ENCODE results near the gene HHAT.
"Not testable (repeated sequence)": the region's sequence is repeated elsewhere in the genome, so short reads cannot be mapped to it uniquely, and the experiment has no call there.

The HHAT gene

DNA sequence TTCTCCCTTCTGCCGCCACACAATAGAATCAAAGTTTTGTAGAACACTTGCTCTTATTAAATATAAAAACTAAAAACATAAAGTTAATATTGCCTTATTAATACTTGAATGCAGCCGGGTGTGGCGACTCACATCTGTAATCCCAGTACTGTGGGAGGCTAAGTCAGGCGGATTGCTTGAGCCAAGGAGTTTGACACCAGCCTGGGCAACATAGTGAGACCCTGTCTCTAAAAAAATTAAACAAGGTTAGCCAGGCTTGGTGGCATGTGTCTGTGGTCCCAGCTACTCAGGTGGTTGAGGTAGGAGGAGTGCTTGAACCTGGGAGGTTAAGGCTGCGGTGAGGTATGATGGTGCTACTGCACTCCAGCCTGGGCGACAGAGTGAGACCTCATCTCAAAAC is 13.2 kb upstream of the HHAT start:
- no peak for DNase-seq

DNA sequence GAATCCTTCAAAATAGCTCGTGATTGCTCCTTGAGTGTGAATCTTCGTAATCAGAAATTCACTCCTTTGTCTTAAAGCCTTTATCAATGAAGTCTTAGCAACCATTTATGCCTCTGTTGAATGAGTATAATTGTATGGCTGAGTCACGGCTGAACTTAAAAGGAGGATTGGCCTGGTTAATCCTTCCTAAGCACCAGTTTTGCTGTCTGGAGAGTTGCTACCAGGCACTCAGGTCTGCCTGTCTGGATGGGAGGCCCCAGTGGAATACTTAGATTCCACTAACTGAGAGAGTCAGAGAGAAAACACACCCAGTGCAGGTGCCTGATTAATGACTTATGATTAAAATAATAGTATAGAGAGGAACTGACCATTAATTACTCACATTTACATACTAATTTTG is 7.6 kb upstream of the HHAT start:
- no peak for DNase-seq

DNA sequence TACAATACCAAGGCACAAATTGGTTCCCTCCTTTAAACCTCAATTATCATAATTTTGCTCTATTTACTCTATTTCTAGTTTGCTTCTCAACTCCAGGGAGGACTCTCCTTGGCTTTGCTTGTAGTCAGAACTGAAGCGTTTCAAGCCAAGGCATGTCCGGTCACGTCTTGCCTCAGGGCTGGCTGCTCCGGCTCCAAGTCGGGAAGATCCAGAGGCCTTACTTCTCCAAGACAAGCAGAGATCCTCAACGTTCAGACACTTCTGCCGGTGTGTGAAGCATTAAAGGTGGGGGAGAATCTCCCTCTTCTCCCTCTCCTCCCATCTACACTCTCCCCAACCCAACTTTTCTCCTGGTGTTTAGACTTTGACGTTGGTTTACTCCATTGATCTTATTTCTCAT is 7.2 kb upstream of the HHAT start:
- no peak for DNase-seq

DNA sequence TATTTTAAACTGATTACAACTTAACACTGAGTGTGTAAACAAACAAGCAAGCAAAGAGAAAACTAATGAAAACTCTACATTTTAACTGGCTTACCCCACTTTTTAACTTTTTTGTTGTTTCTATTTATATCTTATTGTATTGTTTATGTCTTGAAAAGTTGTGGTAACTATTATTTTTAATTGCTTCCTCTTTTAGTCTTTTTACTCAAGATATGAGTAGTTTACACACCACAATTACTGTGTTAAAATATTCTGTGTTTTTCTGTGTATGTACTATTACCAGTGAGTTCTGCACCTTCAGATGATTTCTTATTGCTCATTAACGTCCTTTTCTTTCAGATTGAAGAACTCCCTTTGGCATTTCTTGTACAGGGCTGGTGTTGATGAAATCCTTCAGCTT is 4.7 kb upstream of the HHAT start:
- DNase-seq, result no peak

DNA sequence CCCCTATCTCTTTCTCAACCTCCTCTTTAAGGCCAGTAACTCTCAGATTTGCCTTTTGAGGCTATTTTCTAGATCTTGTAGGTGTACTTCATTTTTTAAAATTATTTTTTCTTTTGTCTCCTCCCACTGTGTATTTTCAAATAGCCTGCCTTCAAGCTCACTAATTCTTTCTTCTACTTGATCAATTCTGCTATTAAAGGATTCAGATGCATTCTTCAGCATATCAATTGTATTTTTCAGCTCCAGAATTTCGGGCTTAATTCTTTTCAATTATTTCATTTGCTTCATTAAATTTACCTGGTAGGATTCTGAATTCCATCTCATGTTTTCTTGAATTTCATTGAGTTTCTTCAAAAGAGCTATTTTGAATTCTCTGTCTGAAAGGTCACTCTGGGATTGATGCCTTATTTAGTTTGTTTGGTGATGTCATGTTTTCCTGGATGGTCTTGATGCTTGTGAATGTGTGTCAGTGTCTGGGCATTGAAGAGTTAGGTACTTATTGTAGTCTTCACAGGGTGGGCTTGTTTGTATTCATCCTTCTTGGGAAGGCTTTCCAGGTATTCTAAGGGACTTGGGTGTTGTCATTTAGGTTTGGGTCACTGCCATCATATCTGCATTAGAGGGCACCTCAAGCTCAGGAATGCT is 3.6 kb upstream of the HHAT start:
- no peak for DNase-seq

DNA sequence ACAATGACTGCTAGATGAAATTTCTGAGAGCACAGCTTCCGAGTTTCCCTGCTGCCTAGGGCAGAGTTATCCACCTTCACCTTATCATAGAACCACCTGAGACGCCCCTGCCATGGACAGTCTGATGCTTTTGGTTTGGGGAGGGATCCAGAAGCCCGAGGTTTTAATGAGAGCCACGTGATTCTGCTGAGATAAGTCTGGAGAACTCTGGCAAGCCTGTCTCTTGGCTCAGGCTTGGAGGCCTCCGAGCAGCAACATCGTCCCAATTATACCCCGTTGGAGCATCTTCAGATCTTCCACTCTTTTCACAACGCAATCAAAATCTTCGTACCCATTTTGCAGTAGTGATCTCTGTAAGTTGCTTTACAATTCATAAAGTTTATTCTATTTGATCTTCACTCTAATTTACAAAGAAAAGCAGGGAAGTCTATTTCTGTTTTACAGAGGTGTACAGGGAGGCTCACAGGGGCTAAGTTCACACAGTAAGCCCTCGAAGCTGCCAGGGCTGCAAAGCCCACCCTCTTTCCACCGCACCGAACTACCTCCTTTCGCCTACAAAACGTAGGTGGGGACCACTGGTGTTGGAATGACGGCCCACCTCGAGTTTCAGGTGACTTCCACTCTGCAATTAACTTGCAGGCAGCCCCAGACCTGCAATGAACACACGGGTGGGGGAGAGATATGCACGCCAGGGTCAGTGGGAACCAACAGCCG is 513 bp upstream of the HHAT start:
- no peak for DNase-seq

DNA sequence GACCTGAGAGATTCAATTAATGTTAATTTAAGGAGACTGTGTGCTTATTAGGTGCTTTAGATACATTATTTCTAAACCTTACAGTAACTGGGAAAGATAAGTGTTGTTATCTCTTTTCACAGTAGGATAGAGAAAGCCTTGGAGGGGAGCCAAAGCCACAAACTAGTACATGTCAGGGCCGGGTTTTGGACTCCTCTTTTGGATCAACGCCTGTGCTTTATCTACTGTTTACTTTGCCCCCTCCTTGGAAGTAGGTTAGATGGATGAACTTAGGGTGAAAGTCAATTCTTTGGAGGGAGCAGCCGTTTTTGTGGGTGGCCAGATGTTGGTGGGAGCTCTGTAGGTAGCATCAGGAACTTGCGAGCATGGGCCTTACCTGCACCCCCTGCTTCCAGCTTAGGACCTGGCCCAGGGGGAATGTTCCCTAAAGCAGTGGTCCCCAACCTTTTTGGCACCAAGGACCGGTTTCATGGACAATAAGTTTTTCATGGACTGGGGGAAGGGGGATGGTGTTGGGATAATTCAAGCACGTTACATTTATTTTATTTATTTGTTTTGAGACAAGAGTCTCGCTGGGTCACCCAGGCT is 1.7 kb downstream of the HHAT start:
- DNase-seq, result no peak

DNA sequence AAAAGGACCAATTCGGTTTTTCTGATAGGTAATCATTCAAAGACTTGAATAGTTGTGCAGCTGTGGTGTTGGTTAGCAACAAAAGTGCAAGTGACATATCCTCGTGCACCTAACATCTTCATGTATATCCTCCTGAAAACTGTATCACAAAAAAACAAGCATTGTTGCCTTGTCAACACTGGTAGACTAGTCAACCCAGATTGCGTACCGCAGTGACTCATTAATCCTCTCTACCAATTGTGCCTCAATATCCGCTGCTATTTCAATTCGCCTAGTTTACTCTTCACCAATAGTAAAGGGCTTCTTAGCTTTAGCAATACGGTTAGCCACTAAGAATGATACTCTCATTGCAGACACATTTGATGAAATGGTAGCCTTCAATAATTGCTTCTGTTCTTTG is 3.5 kb downstream of the HHAT start:
- DNase-seq, result no peak

DNA sequence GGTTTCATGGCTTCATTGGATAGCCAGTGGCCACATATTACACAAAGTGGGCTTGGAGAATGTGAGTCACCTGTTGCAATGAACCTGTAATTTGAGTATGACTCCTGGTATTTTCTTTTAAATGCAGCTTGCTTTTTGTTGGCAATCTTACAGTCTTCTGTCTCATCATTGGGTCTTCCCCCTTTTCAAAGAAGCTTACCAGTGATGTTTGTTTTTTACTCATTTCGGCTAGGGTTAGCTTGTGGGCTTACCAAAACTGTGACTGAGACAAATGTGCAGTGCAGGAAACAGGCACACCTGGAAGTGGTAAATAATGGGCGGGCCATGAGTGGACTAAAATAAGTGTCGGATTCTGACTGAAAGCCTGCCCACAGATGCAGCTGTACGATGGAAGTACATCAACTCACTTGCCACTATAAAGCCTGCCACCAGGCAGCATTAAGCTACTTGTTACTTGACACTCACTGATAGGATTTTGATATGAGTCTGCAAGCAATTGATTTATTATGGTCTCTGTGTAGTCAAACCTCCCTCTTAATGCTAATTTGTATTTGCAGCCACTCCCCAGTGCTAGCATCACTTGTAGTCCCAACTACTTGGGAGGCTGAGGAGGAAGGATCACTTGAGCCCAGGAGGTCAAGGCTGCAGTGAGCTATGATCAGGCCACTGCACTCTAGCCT is 4.2 kb downstream of the HHAT start:
- DNase-seq, result peak; percentile 68

DNA sequence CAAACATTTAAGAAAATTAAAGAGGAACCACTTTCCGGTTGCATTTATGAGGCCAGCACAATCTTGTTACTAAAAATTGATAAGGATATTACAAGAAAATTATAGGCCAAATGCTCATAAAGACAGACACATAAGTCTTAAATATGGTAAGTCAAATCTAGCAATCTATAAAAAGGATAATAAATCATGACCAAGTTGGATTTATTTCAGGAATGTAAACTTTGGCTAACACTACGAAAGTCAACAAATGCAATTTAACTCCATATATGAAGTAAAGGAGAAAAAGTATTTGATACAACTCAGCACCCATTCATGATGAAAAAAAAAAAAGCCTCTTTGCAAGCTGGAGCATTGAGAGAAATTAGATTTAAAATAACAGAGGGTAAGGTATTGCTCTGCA is 6.3 kb downstream of the HHAT start:
- no peak for DNase-seq

DNA sequence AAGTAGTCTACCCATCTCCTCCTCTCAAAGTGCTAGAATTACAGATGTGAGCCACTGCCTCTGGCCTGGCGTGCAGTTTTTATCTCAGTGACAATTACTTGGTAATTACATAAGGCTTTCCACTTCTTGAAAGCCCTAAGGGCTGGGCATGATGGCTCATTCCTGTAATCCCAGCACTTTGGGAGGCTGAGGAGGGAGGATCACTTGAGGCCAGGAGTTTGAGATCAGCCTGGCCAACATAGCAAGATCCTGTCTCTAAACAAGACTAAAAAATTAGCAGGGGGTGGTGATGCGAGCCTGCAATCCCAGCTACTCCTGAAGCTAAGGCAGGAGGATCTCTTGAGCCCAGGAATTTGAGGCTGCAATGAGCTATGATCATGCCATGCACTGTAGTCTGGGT is 7.7 kb downstream of the HHAT start:
- DNase-seq, result no peak

DNA sequence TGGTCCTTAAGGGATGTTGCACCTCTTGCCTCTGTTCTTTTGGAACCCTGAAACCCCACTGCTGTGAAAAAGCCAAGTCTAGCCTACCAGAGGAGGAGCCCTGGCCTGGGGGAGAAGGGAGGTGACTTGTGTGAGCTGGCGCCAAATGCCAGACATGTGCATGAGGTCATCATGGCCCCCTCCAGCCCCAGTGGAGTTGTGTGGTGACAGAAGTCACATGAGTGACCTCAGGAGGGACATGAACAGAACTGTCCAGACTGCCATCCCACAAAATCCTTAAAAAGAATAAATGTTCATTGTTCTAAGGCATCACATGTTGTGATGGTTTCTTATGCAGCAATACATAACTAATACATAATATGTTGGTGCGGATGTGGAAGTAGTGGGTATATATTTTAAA is 10.8 kb downstream of the HHAT start:
- no peak for DNase-seq

DNA sequence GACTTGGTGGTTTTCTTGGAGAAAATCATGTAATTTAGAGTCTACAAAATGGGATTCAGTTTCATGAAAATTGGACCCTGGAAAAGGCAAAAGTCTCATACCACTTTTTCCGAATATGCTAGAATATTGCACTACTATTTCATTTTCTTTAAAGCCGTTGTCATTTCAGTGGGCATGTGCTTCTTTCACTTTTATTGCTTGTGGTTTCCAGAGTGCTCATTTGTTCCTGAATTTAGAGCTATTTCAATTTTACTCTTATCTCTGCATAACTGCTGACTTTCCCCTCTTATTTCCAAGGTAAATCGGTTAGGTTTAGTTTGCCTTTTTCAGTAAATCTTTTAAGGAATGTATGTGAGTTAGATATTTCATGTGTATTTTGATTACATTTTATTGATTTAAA is 11.6 kb downstream of the HHAT start:
- DNase-seq, result no peak

DNA sequence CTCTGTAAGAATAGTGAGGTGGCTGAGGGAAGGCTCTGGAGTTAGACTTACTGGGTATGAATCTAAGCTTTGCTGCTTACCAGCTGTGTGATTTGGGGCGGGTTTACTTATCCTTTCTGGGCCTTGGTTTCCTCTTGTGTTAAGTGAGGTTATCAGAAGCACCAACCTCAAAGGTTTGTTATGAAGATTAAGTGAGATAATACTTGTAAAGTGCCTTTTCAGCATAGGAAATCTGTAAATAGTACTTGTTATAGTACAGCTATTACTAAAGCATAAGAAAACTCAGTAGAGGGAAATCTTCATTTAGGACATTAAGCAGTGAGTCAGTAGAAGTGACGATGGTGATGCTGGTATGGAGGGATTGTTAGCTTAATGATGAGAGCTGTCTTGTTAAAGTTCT is 12.1 kb downstream of the HHAT start:
- DNase-seq, result peak; percentile 22

DNA sequence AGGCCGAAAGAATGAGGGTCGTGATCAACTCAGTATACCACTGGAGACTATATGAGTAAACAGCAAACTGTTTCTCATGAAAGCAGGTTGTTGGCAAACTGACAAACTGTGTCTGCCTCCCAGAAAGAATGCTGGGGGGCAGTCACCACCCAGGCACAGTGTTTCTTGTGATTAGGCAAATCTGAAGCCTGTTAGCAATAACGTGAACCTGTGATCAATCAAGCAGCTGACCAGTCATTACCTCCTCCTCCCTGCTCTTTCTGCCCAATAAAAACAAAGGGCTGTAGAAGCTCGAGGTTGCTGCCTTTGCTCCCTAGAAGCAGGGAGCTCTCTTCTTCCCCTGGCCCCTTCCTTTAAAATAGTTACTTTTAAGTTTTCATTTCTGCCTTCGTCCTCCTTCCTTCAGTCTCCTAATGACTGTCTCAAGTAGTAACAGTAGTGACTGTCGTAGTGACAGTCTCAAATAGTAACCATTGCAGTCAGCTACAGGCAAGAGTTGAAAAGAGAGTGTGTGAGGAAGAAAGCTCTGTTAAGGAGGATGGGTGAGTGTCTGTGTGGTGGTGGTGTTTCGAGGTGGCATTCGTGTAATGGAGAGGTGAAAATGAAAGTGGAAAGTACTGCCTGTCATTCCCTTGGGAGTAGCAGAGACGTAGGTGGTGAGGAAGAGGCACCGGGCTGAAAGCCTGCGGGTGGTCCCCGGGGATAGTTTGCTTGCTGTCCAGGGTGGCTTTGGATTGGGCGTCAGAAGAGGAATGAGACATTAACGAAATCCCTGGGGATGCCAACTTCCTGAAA is 14.5 kb downstream of the HHAT start:
- DNase-seq, result no peak

DNA sequence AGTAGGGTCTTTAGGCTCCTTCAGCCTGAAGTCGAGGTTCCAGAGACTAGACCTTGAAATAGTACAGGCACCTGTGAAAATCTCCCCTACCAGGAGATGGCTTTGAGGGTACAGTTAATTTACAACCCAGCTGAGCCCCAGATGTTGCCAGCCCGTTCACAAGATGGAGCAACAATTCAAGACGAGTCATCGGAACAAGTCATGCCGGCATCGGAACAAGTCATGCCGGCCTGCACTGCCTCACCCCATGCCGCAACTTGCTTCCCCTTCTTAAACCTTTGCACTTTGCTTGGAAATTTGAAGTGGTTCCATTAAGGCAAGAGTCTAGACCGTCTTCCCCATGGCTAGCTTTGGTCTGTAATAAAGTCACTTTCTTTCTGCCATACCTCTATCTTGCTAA is 16.0 kb downstream of the HHAT start:
- no peak for DNase-seq

DNA sequence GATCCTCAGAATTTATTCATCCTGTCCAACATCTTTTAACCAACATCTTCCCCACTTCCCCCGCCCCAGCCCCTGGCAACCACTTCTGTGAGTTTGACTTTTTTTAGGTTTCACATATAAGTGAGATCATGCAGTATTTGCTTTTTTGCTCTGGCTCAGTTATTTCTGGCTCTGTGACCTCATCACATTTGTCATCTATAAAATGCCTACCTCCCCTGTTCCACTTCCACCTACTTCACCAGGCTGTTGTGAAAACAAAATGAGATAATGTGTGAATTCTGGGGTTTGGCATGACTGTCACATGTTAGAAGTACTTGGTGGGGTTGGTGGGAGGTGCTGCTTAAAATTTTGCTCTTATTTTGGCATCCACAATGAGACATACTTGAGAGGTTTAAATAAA is 18.4 kb downstream of the HHAT start:
- peak; percentile 15 for DNase-seq

DNA sequence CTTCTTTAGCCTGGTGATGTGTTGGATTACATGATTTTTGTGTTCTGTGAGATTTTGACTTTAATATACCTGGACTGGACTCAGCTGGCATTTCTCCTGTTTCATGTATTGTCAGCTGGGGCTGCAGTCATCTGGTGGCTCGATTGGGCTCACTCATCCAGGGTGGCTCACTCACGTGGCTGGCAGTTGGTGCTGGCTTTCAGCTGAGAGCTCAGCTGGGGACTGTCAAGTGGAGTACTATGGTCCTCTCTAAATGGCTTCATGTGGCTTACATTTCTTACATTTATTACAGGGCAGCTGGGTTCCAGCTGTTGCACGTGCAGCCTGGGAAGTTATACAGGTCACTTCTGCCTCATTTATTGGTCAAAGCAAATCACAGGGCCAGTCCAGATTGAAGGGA is 22.8 kb downstream of the HHAT start:
- no peak for DNase-seq

DNA sequence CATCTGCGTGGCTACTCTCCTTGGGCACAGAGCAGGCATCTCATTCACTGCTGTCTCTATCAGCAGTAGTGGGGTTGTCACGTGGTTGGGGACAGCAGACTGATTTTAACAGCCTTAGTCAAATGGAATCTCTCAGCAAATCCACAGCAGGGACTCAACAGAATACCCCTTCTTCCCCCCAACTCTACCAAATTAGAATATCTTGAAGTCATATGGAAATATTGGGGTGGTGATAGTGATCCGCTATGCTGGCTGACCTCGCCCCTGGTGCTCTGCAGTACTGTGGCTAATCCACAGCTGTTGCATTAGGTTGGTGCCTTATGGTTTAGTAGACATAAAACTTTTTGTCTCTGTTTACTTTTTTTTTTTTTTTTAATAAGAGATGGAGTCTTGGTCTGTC is 23.9 kb downstream of the HHAT start:
- DNase-seq, result no peak

DNA sequence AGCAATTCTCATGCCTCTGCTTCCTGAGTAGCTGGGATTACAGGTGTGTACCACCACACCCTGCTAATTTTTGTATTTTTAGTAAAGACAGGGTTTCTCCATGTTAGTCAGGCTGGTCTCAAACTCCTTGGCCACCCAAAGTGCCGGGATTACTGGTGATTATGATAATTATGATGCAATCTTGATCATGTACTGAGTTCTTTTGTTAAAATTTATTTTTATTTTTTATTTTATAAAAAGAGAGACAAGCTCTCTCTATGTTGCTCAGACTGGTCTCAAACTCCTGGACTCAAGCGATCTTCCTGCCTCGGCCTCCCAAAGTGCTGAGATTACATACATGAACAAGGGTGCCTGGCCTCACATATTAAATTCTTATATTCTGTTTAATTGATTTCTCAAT is 25.6 kb downstream of the HHAT start:
- DNase-seq, result not testable (repeated sequence)

DNA sequence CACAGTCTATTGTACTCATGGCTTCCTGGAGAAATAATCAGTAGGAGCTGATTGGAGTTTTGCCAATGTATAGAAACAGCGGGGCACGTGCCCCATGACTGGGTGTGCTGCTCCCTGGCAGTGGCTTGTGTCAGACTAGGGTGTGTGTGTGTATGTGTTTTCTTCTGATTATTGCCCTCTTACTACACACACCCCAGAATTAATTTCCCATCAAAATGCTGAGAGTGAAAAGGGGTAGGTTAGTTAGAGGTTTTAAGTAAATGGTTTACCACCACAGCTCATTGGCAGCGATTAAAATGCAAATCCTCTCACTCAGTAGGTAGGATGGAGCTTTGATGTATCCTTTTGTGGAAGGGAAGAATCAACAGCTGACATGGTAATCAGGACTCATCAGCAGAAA is 29.9 kb downstream of the HHAT start:
- DNase-seq, result no peak

DNA sequence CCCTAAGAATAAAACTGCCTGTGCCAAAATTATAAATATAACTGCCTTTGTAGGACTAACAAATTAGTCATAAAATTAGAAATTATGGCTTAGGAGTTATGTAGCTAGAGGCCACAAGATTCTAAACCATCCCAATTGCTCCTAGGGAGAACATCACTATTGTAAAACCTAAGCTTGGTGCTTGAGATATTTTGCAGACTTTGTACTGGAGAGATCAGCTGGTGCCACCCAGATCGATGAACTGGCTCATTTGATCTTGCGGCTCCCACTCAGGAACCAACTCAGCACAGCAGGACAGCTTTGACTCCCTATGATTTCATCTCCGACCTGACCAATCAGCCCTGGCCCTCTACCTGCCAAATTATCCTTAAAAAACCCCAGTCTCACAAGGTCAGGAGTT is 30.6 kb downstream of the HHAT start:
- DNase-seq, result no peak

DNA sequence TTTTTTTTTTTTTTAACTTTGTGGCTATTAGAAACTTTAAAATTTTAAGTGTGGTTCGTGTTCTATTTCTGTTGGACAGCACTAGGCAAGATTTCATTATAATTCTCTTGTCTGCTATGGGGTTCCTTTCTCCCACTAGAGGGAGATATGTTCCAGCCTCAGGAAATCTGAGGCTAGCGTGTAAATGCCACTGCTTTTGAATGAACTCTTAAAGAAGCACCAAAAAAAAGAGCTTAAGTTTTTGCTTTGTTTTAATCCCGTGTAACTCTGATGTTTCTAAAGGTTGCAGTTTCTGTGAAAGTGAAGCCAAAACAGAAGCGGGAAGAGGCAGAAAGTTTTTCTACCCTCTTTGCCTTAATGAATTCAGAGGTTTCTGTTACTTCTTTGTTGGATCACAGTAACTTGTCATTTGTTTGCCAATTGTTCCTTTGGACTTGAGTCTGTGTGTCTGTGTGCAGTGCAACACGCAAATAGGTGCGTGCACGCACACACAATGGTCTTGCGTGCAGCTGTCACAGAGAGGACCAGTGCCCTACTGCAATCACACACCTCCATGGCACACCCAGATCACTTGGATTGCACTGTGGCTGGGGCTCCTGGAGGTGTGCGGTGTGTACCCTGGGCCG is 32.3 kb downstream of the HHAT start:
- no peak for DNase-seq

Measured in stimulated activated CD4-positive, alpha-beta T cell treated with anti-CD3 and anti-CD28 coated beads, Interleukin-15, amount 100 ng/mL, for 24 hours (primary cell).